CD4-positive, alpha-beta T cell treated with Interleukin-4 for 4 hours (primary cell): Measurements from ENCODE around the gene RRBP1.
A peak's percentile ranks its signal among the peaks of the same experiment; 100 is the strongest.

Source experiments
- DNase-seq: peaks from one replicate; pipeline ENCODE4 v3.0.0-alpha.2; 2020

Gene RRBP1

GRCh38 chr20:17682889-17683198 lies 802 bp upstream of the RRBP1 start:
- DNase-seq: no peak

DNA sequence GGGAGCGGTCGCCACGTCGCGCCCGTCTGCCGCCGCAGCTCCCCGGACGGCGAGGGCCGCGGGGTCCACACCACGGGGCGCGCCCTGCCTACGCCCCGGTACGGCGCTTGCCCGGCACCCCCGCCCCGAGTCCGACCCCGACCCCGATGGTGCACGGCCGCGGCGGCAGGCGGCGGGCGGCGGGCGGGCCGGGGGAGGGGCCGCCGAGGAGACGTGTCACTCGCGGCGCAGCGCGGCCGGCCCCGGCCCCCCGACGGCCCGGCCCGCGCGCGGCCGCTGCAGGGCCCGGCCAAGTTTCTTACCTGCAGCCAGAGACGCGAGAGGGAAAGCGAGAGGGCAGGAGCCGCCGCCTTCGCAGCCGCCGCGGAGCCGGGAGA lies 328 bp downstream of the RRBP1 start:
- DNase-seq: no peak

- DNase-seq: peak; percentile 65
Observed at GRCh38 chr20:17680836-17681725, 961 bp downstream of the RRBP1 start.

- no peak for DNase-seq
Observed at GRCh38 chr20:17679941-17680835, 1.9 kb downstream of the RRBP1 start.

DNA sequence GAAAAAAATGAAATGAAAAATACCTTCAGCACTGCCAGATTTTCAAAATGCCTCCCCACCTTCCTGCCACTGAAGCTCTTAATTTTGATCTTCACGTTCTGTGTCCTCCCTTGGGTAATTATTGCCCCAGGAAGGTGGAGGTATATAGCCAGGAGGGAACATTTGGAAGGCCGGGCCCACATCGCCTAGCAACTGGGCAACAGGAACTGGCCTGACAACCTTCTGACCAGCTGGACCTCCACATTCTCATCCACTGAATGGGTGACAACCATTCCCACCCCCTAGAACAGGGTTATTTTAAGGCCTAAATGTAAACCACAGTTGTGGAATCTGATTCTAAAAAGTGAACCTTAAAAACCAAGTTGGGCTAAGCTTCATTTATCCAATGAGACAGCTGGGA lies 3.2 kb downstream of the RRBP1 start:
- DNase-seq: no peak

- DNase-seq: no peak
Observed at GRCh38 chr20:17678295-17678694, 3.7 kb downstream of the RRBP1 start.

DNA sequence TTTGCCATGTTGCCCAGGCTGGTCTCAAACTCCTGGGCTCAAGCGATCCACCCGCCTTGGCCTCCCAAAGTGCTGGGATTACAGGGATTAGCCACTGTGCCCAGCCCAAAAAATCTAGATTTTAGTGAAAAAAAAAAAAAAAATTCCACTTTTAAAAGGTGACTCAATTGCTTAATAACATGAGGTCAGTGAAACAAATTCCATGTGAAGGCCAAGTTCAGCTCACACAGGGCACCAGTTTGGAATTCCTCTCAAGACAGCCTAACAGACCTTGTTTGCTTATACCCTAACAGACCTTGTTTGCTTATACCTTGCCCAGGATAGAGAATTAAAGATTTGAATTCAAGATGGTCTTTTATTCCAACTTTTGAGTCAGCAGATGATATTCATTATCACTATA lies 5.1 kb downstream of the RRBP1 start:
- DNase-seq: no peak

- no peak for DNase-seq
Observed at GRCh38 chr20:17676378-17676759, 5.7 kb downstream of the RRBP1 start.

- DNase-seq: no peak
Observed at GRCh38 chr20:17675519-17676377, 6.3 kb downstream of the RRBP1 start.

GRCh38 chr20:17674722-17675518 lies 7.1 kb downstream of the RRBP1 start:
- DNase-seq: no peak

GRCh38 chr20:17673084-17673483 lies 9.0 kb downstream of the RRBP1 start:
- no peak for DNase-seq

GRCh38 chr20:17671565-17671964 lies 10.5 kb downstream of the RRBP1 start:
- no peak for DNase-seq

GRCh38 chr20:17671011-17671410 lies 11.0 kb downstream of the RRBP1 start:
- no peak for DNase-seq

GRCh38 chr20:17669306-17669931 lies 12.6 kb downstream of the RRBP1 start:
- no peak for DNase-seq

DNA sequence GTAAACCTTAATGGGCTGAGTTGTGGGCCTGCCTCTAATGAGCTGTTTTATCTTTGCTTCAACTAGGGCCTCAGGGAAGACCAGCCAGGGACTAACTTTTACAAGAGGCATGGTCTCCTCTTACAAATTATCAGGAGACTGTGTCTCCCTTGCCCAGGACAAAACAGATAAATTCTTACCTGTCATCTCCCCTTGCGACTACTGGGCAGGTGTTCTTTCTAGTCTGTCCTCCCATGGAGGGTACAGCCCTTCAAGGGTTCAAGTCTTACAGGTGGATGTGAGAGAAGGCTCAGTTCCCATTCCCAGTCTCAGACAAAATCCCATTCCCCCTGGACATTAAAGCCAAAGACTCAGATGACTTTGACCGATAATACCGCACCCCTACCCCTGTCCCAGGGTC lies 13.6 kb downstream of the RRBP1 start:
- DNase-seq: no peak

- DNase-seq: no peak
Observed at GRCh38 chr20:17667445-17667844, 14.6 kb downstream of the RRBP1 start.

DNA sequence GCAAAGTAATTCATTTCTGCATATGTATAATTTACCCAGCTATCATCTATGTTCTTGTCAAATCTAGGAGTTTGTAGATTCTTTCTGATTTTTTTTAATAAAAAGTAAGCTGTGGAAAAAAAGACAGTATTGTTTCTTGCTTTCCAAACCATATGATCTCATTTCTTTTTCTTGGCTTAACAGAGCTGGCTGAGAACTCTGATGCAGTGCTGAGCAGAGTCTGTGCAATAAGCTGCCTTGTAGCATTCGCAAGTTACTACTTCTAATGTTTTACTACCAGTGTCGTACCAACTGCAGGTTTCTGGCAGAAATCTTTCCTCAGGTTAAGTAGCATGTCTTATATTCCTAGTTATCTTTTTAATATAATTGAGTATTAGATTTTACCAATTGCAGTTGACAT lies 15.6 kb downstream of the RRBP1 start:
- no peak for DNase-seq

GRCh38 chr20:17665756-17666155 lies 16.3 kb downstream of the RRBP1 start:
- peak; percentile 13 for DNase-seq

DNA sequence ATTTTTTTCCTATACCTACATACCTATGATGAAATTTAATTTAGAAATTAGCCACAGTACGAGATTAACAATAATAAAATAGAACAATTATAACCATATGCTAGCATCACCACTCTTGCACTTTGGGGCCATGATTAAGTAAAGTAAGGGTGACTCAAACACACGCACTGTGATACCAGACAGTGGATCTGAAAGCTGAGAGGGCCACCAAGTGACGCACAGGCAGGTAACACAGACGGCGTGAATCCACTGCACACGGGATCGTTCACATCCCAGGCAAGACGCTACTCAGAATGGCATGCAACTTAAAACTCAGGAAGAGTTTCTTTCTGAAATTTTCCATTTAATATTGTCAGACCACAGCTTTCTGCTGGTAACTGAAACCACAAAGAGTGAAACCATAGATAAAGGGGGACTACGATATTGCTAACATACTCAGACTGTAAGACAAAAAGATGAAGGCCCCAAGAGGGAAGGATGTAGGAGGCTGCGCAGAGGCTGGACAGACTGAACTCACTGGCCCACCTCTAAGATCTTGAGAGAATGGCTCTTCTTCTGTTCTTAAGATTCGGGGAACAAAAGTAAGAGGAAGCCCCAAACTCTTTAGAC lies 17.9 kb downstream of the RRBP1 start:
- peak; percentile 12 for DNase-seq

- no peak for DNase-seq
Observed at GRCh38 chr20:17663486-17663885, 18.6 kb downstream of the RRBP1 start.

- no peak for DNase-seq
Observed at GRCh38 chr20:17663040-17663399, 19.0 kb downstream of the RRBP1 start.
